Right renal pelvis (tissue), 4 donors: ENCODE data around the gene SHISAL2B. TPM values are rescaled to one million over a fixed set of nuclear protein-coding genes. Genes with fewer than 3 reads are reported as not detected.
"Not testable (repeated sequence)": the region's sequence is repeated elsewhere in the genome, so short reads cannot be mapped to it uniquely, and the experiment has no call there.

Experiments
- DNase-seq, 4 donors: peaks; one replicate each; pipeline ENCODE4 v3.0.0-alpha.2; 2013; ENCODE audit warnings: low read depth in 4 of 4, low spot score in 3 of 4, missing footprints in 1 of 4
- polyA plus RNA-seq, 4 donors: library from polyadenylated mRNA; unstranded; fragments of 120-200 nt; gene quantifications; one replicate each; pipeline ENCODE4 v1.2.1, GENCODE V29; 2013; ENCODE audit not compliant: insufficient read length in 4 of 4

SHISAL2B gene
- under 1 TPM in 1 of 4 donors, not detected in 3; 0.14 TPM for polyA plus RNA-seq

DNA sequence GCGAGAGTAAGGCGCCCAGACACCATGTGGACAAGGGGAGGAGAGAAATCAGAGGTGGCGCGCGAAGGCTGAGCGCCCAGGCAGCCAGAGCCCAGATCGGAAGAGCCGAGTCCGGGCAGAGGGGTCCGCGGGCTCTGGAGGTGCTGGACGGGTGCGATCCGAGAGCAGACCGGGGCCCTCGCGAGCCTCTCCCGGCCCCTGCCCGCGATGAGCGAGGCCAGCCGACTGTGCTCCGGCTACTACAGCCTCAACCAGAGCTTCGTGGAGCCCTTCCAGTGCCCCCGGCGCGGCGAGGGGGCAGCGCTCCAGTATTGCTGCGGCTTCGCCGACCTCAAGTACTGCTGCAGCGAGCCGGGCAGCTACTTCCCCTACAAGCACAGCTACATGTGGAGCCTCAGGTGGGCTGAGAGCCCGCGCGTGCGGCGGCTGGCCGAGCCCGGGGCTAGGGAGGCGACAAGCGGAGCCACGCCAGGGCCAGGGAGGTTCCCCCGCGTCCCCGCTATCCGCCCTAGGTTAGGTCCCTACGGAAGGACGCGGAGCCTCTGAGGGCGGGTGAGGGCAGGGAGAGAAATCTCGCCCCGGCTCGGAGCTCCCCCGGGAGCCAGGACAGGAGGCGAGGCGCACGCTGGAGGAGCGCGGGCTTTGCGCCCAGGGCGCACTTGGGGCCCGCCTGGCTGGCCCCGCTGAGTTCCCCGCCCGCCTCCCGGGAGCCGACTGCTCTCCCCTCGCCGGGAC, at the start of gene SHISAL2B:
Gene SHISAL2B, plus strand, starts transcription at position 87 of the 735 bp plus-strand sequence. Its CDS starts 121 bp downstream, at position 208.
- peak in 1 of 4 donors; percentile 23 for DNase-seq

DNA sequence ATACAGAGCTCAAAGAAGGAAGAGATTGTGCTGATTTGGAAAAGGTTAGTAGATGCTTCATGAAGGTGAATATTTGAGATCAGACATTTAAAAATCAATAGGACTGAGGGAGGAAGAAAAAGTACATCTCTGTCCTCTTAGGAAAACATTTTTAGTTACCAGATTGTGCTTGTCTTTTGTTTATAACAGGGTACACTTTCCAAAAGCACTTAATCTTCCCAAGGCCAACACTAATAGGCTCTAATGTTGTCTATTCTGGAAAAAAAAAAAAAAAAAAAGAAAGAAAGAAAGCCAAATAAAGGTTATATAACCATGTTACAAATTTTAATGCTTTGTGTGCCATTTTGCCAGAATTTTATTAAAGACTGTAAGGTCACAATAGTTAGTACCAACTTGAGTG, 45.5 kb upstream of the SHISAL2B start:
- no peak for DNase-seq

DNA sequence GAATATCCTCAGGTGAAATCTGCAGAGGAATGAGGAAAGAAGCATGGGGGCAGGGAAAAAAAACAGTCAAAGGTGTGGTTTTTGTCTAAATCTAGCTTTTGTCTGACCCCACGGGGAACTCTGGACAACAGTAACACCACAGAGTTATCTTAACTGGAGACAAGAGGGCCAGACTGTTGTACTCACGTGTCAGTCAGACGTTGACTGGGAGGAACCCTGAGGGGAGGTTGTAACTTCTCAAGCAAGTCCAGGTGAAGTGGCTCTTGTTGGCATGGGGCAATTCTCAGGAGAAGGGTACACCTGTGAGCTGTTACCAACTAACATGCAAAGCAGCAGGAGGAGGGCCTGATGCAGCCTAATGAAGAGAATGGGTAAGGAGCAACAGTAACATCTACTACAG, 44.1 kb upstream of the SHISAL2B start:
- DNase-seq = no peak

DNA sequence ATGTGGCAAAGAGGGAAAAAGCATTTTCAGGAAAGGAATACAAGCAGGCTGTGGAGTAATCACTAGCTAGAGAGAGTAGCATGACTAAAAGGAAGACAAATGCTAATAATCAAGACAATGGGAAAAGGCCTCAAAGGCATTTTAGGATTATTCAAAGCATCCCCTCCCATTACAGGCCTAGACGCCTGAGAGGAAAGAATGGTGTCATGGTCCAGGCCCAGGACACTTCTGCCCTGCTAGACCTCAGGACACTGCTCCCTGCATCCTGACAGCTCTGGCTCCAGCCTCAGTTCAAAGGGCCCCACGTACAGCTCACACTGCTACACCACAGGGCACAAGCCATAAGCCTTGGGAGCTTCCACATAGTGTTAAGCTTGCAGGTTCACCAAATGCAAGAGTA, 40.8 kb upstream of the SHISAL2B start:
- no peak for DNase-seq

DNA sequence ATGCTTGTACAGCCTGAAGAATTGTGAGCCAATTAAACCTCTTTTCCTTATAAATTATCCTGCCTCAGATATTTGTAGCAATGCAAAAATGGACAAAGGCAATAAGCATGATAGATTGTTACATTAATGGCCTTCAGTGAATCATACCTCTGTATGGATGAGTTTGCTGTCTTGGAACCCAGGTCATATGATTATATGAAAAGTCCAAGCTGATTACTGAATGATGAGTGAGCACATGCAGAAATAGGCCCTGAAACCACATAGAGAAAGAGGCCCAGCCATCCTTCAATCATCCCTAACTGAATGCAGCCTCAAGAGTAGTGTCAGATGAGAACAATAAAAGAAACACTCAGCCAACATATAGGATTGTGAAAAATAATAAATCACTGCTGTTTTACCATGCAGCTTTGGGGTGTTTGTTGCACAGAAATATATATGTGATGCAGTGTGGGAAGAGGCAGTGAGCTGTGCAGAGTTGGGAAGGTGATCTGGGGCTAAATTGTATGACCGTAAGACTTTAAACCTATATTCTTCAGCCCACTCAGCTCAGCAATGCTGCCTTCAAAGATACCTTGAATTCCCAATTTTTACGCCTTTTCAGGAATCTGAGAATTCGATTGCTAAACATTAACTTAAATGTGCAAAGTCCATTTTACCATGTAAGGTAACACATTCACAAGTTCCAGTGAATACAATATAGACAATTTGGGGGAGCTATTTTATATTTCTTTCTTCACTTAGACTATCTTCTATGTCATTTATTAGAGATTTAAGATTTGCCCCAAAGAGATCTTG, 36.3 kb upstream of the SHISAL2B start:
- no peak for DNase-seq

GRCh38 chr5:64654561-64654938, 35.8 kb upstream of the SHISAL2B start:
- no peak for DNase-seq

DNA sequence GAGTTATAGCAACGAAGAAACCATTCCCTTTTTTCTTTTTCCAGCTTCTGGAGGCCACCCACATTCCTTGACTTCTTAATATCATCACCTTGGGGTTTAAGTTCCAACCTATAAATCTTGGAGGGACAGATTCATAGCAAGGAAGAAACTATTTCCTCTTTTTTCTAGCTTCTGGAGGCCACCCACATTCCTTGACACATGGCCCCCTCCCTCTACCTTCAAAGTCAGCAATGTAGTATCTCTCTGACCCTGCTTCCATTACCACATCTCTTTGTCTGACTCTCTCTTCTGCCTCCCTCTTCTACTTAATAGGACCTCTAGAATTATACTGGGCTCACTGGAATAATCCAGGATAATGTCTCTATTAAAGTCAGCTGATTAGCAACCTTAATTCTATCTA, 34.7 kb upstream of the SHISAL2B start:
- no peak for DNase-seq

- DNase-seq = no peak
These were observed 31.0 kb upstream of the SHISAL2B start for GRCh38 chr5:64659289-64659688.

- DNase-seq = not testable (repeated sequence)
These were observed 27.1 kb upstream of the SHISAL2B start for GRCh38 chr5:64663181-64663580.

DNA sequence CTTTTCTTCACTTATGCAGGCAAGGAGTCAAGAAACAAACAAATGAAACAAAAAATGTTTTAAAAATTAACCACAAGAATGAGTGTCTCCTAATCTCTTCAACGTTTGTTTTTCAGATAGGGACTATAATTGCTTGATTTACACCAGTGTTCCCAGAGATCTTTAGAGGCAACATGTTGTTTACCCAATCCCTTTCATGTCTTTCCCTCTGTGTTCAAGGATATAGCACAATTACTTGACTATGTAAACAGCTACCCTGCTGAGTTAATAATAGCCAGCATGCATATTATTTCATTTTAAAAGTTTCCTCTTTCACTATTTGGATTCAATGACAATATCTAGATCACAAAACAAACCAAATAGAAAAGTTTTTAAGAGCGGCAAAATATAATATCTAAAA, 25.1 kb upstream of the SHISAL2B start:
- DNase-seq = no peak

DNA sequence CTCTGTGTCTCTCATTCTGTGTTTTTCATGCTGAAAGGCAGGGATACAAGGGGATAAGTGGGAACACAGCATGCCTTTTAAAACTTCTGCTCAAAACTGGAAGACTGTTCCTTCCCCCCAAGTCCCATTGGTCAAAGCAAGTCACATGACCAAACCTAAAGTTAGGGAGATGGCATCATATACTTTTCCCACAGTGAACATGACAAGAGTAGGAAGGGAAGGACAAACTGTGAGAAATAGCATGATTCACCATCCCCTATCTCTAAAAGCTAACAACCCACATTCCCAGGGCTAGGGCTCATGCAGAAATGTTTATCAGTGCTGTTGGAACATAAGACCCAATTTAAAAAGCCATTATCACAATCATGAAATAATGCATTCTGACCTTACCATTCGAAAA, 24.2 kb upstream of the SHISAL2B start:
- no peak for DNase-seq

DNA sequence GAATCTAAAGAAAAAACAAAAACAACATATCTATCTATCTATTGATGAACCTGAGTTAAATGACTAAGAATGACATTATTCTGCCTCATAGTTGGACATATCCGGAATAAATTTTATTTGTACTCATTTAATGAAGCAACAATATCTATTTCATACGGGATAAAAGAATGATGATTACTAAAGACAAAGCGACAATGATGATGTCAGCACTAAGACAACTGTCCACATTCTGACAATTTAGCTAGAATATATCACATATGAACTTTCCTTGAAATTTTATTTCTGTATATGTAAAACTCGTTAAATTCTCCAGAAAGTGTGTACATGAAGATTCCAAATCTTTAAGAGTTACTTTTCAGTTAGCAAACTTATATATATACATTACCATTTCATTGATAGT, 23.2 kb upstream of the SHISAL2B start:
- DNase-seq = no peak

DNA sequence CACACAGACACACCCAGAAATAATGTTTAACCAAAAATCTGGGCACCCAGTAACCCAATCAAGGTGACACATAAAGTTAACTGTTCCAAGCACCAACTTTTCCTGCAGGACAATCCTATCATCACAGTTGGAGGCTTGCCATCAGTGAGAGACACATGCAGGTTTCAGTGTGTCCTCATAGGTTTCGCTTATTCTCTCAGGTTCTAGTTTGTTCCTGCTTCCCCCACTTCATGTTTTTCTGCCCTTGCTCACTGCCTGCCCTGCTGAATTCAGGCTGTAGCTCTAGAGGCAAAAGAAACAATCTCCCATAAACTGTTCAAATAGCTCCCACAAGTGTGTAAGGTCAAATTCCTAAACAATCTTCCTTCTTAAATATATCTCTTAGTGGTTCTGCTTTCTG, 20.0 kb upstream of the SHISAL2B start:
- DNase-seq = no peak

GRCh38 chr5:64671678-64672077, 18.6 kb upstream of the SHISAL2B start:
- no peak for DNase-seq

DNA sequence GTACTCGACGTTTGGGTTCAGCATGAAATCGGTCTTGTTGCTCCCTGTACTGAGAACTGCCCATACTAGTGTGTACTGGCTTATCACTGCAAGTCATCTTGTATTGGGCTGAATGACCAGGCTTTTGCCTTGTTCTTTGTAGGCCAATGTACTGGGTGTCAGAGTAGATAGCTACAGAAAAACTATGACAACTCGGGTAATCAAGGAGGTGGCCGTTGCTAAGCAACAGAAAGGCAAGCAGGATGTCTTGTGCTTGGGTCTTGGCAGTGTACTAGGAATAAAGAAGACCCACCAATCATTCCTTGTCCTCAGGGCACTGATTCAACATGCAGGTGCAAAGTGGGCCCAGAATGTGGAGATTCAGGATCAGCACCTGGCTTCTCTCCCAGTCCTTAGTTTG, 11.9 kb upstream of the SHISAL2B start:
- DNase-seq = no peak

DNA sequence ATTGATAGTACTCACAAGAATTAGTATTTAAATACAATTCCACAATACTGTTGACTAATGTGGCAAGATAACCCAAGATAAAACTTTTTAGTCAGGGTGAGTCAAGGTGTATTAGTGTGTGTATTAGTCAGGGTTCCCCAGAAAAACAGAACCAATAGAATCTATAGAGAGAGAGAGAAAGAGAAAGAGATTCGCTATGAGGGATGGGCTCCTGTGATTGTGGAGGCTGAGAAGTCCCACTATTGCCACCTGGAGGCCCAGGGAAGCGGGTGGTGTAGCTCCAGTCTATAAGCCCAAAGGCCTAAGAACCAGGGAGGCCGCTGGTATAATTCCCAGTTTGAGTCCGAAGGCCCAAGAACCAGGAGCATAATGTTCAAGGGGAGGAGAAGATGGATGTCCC, 10.0 kb upstream of the SHISAL2B start:
- DNase-seq = no peak

GRCh38 chr5:64682608-64683007, 7.7 kb upstream of the SHISAL2B start:
- DNase-seq = no peak

GRCh38 chr5:64685866-64686265, 4.4 kb upstream of the SHISAL2B start:
- DNase-seq = no peak

DNA sequence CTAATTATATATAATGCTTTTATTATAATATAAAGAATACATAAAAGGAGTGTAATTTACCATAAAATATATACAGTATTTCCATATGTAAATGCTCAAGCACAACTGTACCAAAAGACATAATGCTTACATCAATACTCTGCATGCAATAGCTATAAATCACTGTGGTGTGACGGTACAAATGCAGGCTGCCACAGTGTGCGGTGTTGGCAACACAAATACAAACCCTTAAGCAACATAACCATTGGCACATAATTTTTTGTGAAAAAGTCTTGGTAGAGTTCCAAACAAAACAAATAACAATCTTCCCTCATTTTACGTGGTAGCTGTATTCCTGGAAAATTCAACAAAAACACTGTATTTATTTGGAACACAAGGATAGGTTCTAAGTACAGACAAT, 1.9 kb upstream of the SHISAL2B start:
- no peak for DNase-seq

DNA sequence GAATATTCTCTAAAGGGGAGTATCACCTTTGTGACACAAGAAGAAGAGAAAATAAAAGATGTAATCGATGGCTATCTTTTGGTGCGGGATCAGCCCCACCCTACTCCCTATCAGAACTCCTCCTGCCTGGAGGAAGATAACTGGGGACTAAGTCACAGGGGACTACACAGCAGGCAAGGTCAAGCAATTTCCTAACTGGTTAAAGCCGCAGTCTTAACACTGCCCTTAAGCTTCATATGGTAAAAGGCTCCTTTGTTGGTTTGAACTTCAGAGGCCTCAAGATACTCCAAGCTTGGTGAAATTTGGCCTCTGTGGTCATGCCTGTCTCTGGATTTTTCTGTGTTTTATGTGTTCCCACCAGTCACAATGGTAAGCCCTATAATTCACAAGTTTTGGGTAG, 1.3 kb upstream of the SHISAL2B start:
- no peak for DNase-seq

- DNase-seq = no peak
These were observed 243 bp upstream of the SHISAL2B start for GRCh38 chr5:64690104-64690416.

GRCh38 chr5:64691291-64691690, 988 bp downstream of the SHISAL2B start:
- no peak for DNase-seq
